B cell (primary cell): ENCODE measurements around the gene UBE2F. TPM values are rescaled to one million over a fixed set of nuclear protein-coding genes. Genes with fewer than 3 reads are reported as not detected.

Experiments used
- ATAC-seq: fragments of 200-7000 bp; cut with Tn5 transposase; one replicate; pipeline ENCODE4 v1.10.0; 2021; ENCODE audit warnings: low read depth, mild to moderate bottlenecking, moderate number of reproducible peaks, moderate library complexity
- CTCF ChIA-PET: fragments of 350-600 bp; sonication (Branson Sonifier 250); formaldehyde crosslinking; loops from one replicate; lab custom pipeline; 2021; ENCODE audit warnings: antibody characterized with exemption, inconsistent platforms; lab: Charles Lee
- POLR2A ChIA-PET: fragments of 350-600 bp; sonication (Branson Sonifier 250); formaldehyde crosslinking; loops from one replicate; lab custom pipeline; 2021; ENCODE audit warnings: antibody characterized with exemption; lab: Charles Lee
- DNase-seq: peaks from one replicate; pipeline ENCODE4 v3.0.0; 2013
- H2AFZ ChIP-seq: 2 replicates; pipeline ENCODE4 v1.6.1; 2012; ENCODE audit warnings: mild to moderate bottlenecking, low read depth, low read length; ENCODE audit not compliant: insufficient read depth, poor library complexity, severe bottlenecking
- H3K27ac ChIP-seq, 2 donors: 1 replicate in 1 of 2; 2 replicates in 1 of 2; pipeline ENCODE4 v1.5.1; 2012 to 2013; ENCODE audit warnings: low read length in 2 of 2, mild to moderate bottlenecking in 2 of 2, moderate library complexity in 1 of 2
- H3K27me3 ChIP-seq, 4 experiments: fragments of 200-600 bp in 1 of 4; sonication (generic) in 1 of 4; replicated peaks in 1 of 4; 1 replicate in 2 of 4; 2 replicates in 2 of 4; pipeline versions ENCODE4 v1.6.1 to v1.7.0; 2013 to 2016; ENCODE audit warnings: low read length in 3 of 4, mild to moderate bottlenecking in 2 of 4, mixed read lengths in 1 of 4, moderate library complexity in 1 of 4; ENCODE audit not compliant: insufficient read depth in 4 of 4, control insufficient read depth in 3 of 4; ENCODE audit errors: control extremely low read depth in 1 of 4
- H3K36me3 ChIP-seq, 2 experiments: replicated peaks in 1 of 2; 1 replicate in 1 of 2; 2 replicates in 1 of 2; pipeline versions ENCODE4 v1.6.1 to v1.7.1; 2013; ENCODE audit warnings: low read length in 1 of 2; ENCODE audit not compliant: insufficient read depth in 2 of 2, control insufficient read depth in 1 of 2; ENCODE audit errors: control extremely low read depth in 1 of 2, extremely low read depth in 1 of 2
- H3K4me1 ChIP-seq, 2 donors: fragments of 200-600 bp in 1 of 2; sonication (generic) in 1 of 2; 1 replicate in 1 of 2; 2 replicates in 1 of 2; pipeline versions ENCODE4 v1.5.1 to v1.6.1; 2013 to 2017; ENCODE audit warnings: low read length in 2 of 2; ENCODE audit not compliant: control insufficient read depth in 2 of 2, insufficient read depth in 2 of 2
- H3K4me2 ChIP-seq: replicated peaks from 2 replicates; pipeline ENCODE3; 2012; ENCODE audit warnings: mild to moderate bottlenecking, low read depth, low read length; ENCODE audit not compliant: poor library complexity, severe bottlenecking
- H3K4me3 ChIP-seq, 5 experiments: fragments of 200-600 bp in 1 of 5; sonication (generic) in 1 of 5; 1 replicate in 3 of 5; 2 replicates in 2 of 5; pipeline versions ENCODE4 v1.5.1 to v1.7.0; 2011 to 2016; ENCODE audit warnings: low read length in 4 of 5, mild to moderate bottlenecking in 4 of 5, low read depth in 2 of 5, control low read depth in 1 of 5, moderate library complexity in 1 of 5; ENCODE audit not compliant: insufficient read depth in 1 of 5; ENCODE audit errors: control extremely low read depth in 1 of 5, extremely low read depth in 1 of 5
- H3K79me2 ChIP-seq: fragments of 200-600 bp; sonication (generic); one replicate; pipeline ENCODE4 v1.6.0; 2016; ENCODE audit warnings: low read length; ENCODE audit not compliant: control insufficient read depth, insufficient read depth
- H3K9ac ChIP-seq: fragments of 200-600 bp; sonication (generic); 2 replicates; pipeline ENCODE4 v1.6.1; 2017; ENCODE audit warnings: mild to moderate bottlenecking, low read length, moderate library complexity
- H3K9me3 ChIP-seq, 3 donors: one replicate each; pipeline versions ENCODE4 v1.6.1 to v1.7.1; 2013; ENCODE audit warnings: low read length in 2 of 3; ENCODE audit not compliant: control insufficient read depth in 2 of 3, insufficient read depth in 1 of 3; ENCODE audit errors: control extremely low read depth in 1 of 3
- H4K20me1 ChIP-seq: 2 replicates; pipeline ENCODE4 v1.6.0; 2012; ENCODE audit warnings: mild to moderate bottlenecking, low read length; ENCODE audit not compliant: insufficient read depth, control insufficient read depth, poor library complexity, severe bottlenecking
- H3K27ac Mint-ChIP-seq: one replicate; pipeline ENCODE4 v1.8.0; 2021; ENCODE audit warnings: mixed read lengths
- H3K27me3 Mint-ChIP-seq: one replicate; pipeline ENCODE4 v1.8.0; 2021; ENCODE audit warnings: mixed read lengths
- H3K4me1 Mint-ChIP-seq: one replicate; pipeline ENCODE4 v1.8.0; 2021; ENCODE audit warnings: mixed read lengths
- H3K4me3 Mint-ChIP-seq: one replicate; pipeline ENCODE4 v1.8.0; 2021; ENCODE audit warnings: mixed read lengths
- H3K9me3 Mint-ChIP-seq: one replicate; pipeline ENCODE4 v1.8.0; 2022; ENCODE audit warnings: mixed read lengths; ENCODE audit not compliant: insufficient read depth
- CTCF ChIP-seq: fragments of 200-600 bp; IDR thresholded peaks from one replicate; pipeline ENCODE4 v1.8.0; 2022; ENCODE audit warnings: antibody characterized with exemption, mild to moderate bottlenecking
- EZH2 ChIP-seq: IDR thresholded peaks from 2 replicates; pipeline ENCODE4 v1.6.1; 2012; ENCODE audit warnings: borderline replicate concordance, low read depth, mild to moderate bottlenecking, moderate library complexity, low read length; ENCODE audit not compliant: insufficient read depth, poor library complexity, severe bottlenecking
- WGBS: methylation state at CpG from one replicate; pipeline ENCODE4 v1.1.5; 2013; ENCODE audit warnings: missing lambda C conversion rate; ENCODE audit not compliant: insufficient coverage; 5-methylcytosine and 5-hydroxymethylcytosine counted together
- intact Hi-C: fragments of 100-400 bp; cut with micrococcal nuclease; formaldehyde crosslinking; loops from one replicate; pipeline ENCODE4 v1.10.0; 2022
- polyA plus RNA-seq: library from polyadenylated mRNA; depleted of rRNA; stranded (reverse); fragments of >200 nt; gene quantifications from 2 replicates; pipeline ENCODE4 v1.2.3, GENCODE V29; 2012
- total RNA-seq, 2 donors: library from RNA; stranded (reverse); fragments of 120-200 nt in 1 of 2; gene quantifications; 1 replicate in 1 of 2; 2 replicates in 1 of 2; pipeline versions ENCODE4 v1.2.3 to v1.2.4, GENCODE V29; 2013 to 2022

The UBE2F gene
- total and polyA plus RNA-seq, 2 donors (not counting 1 experiment from before 2014, with no cell fraction given): 22.5 to 57.6 TPM

- ChIA-PET CTCF (no interaction called here), POLR2A (no interaction called here)
- Histone ChIP-seq H3K4me3 (peak overlapping the region in 1 of 5 experiments; percentile 88), H2AFZ (no peak overlapping the region), H3K9me3 (peaks cover 0 to 3% (median 0%) of the 10 kb centered on the region in 3 donors), H3K9ac (peak overlapping the region; percentile 90), H3K4me1 (peaks cover 15% of the 10 kb centered on the region in 2 donors), H3K27ac (no peak overlapping the region), H3K27me3 (peaks cover 0 to 3% (median 0%) of the 10 kb centered on the region in 4 experiments), H4K20me1 (no peaks in the 10 kb centered on the region), H3K4me2 (peak overlapping the region; percentile 94), H3K79me2 (peaks cover 15% of the 10 kb centered on the region), H3K36me3 (no peaks in the 10 kb centered on the region)
- Mint-ChIP-seq H3K27ac (no peak overlapping the region), H3K27me3 (peaks cover 16% of the 10 kb centered on the region), H3K4me3 (peak overlapping the region; percentile 87), H3K4me1 (peaks cover 22% of the 10 kb centered on the region), H3K9me3 (peaks cover 5% of the 10 kb centered on the region)
- TF ChIP-seq EZH2 (no peak), CTCF (no peak)
- DNase-seq (no peak), ATAC-seq (no peak)
- 100% methylated on average over 3 of the region's 3 CpGs for WGBS
- intact Hi-C loops: no loop called here
Observed at GRCh38 chr2:238059505-238059904, 92.7 kb downstream of the UBE2F start.

- peak overlapping the region; percentile 60 to 95 (median 88) for H3K4me3 ChIP-seq
- H3K4me2 ChIP-seq: peak overlapping the region; percentile 94
- H3K9ac ChIP-seq: peak overlapping the region; percentile 90
- WGBS: 6% methylated on average over 18 of the region's 18 CpGs
- POLR2A ChIA-PET: no interaction called here
- CTCF ChIA-PET: no interaction called here
- H3K79me2 ChIP-seq: peaks cover 15% of the 10 kb centered on the region
- ATAC-seq (no peak), DNase-seq (no peak)
- H3K4me3 Mint-ChIP-seq: peak overlapping the region; percentile 87
- H3K27ac Mint-ChIP-seq: peak overlapping the region; percentile 59
- H3K27me3 Mint-ChIP-seq: peaks cover 16% of the 10 kb centered on the region
- peaks cover 0 to 3% (median 0%) of the 10 kb centered on the region in 4 experiments for H3K27me3 ChIP-seq
- peaks cover 15% of the 10 kb centered on the region in 2 donors for H3K4me1 ChIP-seq
- intact Hi-C loops: loop anchor here (1.0 to 2.0 kb wide), 7 partner anchors 38 to 367 kb away; partner anchors contain the start of genes ASB1, ILKAP, RAMP1 and TRAF3IP1
- TF ChIP-seq EZH2 (no peak), CTCF (no peak)
- H3K9me3 ChIP-seq: peaks cover 0 to 3% (median 0%) of the 10 kb centered on the region in 3 donors
- peaks cover 22% of the 10 kb centered on the region for H3K4me1 Mint-ChIP-seq
- no peaks in the 10 kb centered on the region for H4K20me1 ChIP-seq
- H3K9me3 Mint-ChIP-seq: peaks cover 5% of the 10 kb centered on the region
- H3K27ac ChIP-seq: peak overlapping the region; percentile 48 to 90
- H2AFZ ChIP-seq: peak overlapping the region; percentile 99
- no peaks in the 10 kb centered on the region for H3K36me3 ChIP-seq
Observed at GRCh38 chr2:238060096-238060541, 93.3 kb downstream of the UBE2F start.
